HepG2 (cell line): ENCODE results near the gene AQP6. TPM values are rescaled to one million over a fixed set of nuclear protein-coding genes. Genes with fewer than 3 reads are reported as not detected.

Experiments used
- ATAC-seq: fragments of 200-7000 bp; cut with Tn5 transposase; 3 replicates; pipeline ENCODE4 v1.9.1; 2020; ENCODE audit warnings: mild to moderate bottlenecking, moderate library complexity
- BruUV-seq: library from RNA; stranded (reverse); fragments of 400-500 nt; replicated peaks from 2 replicates; lab custom pipeline; 2021; lab: Mats Ljungman, UMichigan
- CTCF ChIA-PET: fragments of 300-600 bp; formaldehyde crosslinking; extraction: SDS; loops from one replicate; lab custom pipeline; 2021; ENCODE audit warnings: low total read pairs, inconsistent platforms, low intra/inter-chr PET ratio; lab: Yijun Ruan, JAX
- POLR2A ChIA-PET: fragments of 350-600 bp; sonication (Branson Sonifier 250); formaldehyde crosslinking; loops from one replicate; lab custom pipeline; 2020; ENCODE audit warnings: antibody characterized with exemption, inconsistent platforms; lab: Yijun Ruan, JAX
- DNase-seq: peaks from one replicate; pipeline ENCODE4 v3.0.0-alpha.2; 2015; ENCODE audit warnings: low spot score
- FAIRE-seq: peaks from 3 replicates; lab custom pipeline; 2011; peaks lifted over from hg19 to GRCh38; lab: Jason Lieb, UNC
- H2AFZ ChIP-seq: one replicate; pipeline ENCODE4 v1.6.1; 2011; ENCODE audit warnings: low read length, inconsistent platforms
- H3K27ac ChIP-seq: fragments of 300-600 bp; 3 replicates; pipeline ENCODE4 v1.8.0; 2011; ENCODE audit warnings: mixed run types, mild to moderate bottlenecking, mixed read lengths, low read length, inconsistent platforms; ENCODE audit not compliant: insufficient read depth; ENCODE audit errors: extremely low read length
- H3K27me3 ChIP-seq, 2 experiments: fragments of 200-600 bp in 1 of 2; 2 replicates in 1 of 2; 3 replicates in 1 of 2; pipeline versions ENCODE4 v1.6.0 to v1.8.0; 2011; ENCODE audit warnings: low read length in 2 of 2, mild to moderate bottlenecking in 2 of 2, moderate library complexity in 2 of 2, inconsistent platforms in 1 of 2; ENCODE audit not compliant: insufficient read depth in 2 of 2, control insufficient read depth in 1 of 2
- H3K36me3 ChIP-seq, 2 experiments: fragments of 200-600 bp in 1 of 2; replicated peaks in 1 of 2; 2 replicates in 1 of 2; 3 replicates in 1 of 2; pipeline versions ENCODE4 v1.5.1 to v1.8.0; 2011; ENCODE audit warnings: low read length in 2 of 2, inconsistent platforms in 1 of 2; ENCODE audit not compliant: insufficient read depth in 2 of 2, control insufficient read depth in 1 of 2
- H3K4me1 ChIP-seq: 2 replicates; pipeline ENCODE4 v1.5.1; 2012; ENCODE audit warnings: low read length, inconsistent platforms; ENCODE audit not compliant: insufficient read depth
- H3K4me2 ChIP-seq: 2 replicates; pipeline ENCODE4 v1.6.0; 2011; ENCODE audit warnings: low read depth, low read length, inconsistent platforms
- H3K4me3 ChIP-seq, 3 experiments: fragments of 200-600 bp in 1 of 3; sonication (generic), shearing (Covaris generic) in 1 of 3; replicated peaks in 1 of 3; 2 replicates each; pipeline ENCODE4 v1.5.1; 2011 to 2016; ENCODE audit warnings: low read length in 3 of 3, inconsistent platforms in 2 of 3, low read depth in 2 of 3, mild to moderate bottlenecking in 2 of 3, control low read depth in 1 of 3, mixed read lengths in 1 of 3; ENCODE audit not compliant: insufficient read depth in 1 of 3
- H3K79me2 ChIP-seq: one replicate; pipeline ENCODE4 v1.6.1; 2011; ENCODE audit warnings: low read length, inconsistent platforms; ENCODE audit not compliant: insufficient read depth
- H3K9ac ChIP-seq: 2 replicates; pipeline ENCODE4 v1.6.0; 2011; ENCODE audit warnings: mild to moderate bottlenecking, low read depth, low read length, inconsistent platforms; ENCODE audit not compliant: insufficient read depth
- H3K9me3 ChIP-seq: 2 replicates; pipeline ENCODE4 v1.5.1; 2012; ENCODE audit warnings: mild to moderate bottlenecking, low read length
- H4K20me1 ChIP-seq: 2 replicates; pipeline ENCODE4 v1.6.0; 2011; ENCODE audit warnings: inconsistent platforms, mild to moderate bottlenecking, low read length, moderate library complexity; ENCODE audit not compliant: insufficient read depth
- ERF ChIP-seq: IDR thresholded peaks from 2 replicates; pipeline ENCODE4 v1.6.1; 2018; ENCODE audit warnings: missing biosample characterization, missing genetic modification reagents
- HMG20A ChIP-seq: IDR thresholded peaks from 2 replicates; pipeline ENCODE4 v1.6.1; 2016; ENCODE audit warnings: borderline replicate concordance
- HOXA3 ChIP-seq: sonication (generic); formaldehyde crosslinking; IDR thresholded peaks from 2 replicates; pipeline ENCODE4 v1.5.0; 2020; ENCODE audit warnings: missing genetic modification reagents
- IRF2 ChIP-seq: IDR thresholded peaks from 2 replicates; pipeline ENCODE4 v1.6.1; 2018; ENCODE audit warnings: missing genetic modification reagents, missing compliant biosample characterization
- KLF9 ChIP-seq: IDR thresholded peaks from 2 replicates; pipeline ENCODE4 v1.6.1; 2016; ENCODE audit warnings: low read depth
- MED1 ChIP-seq: sonication (generic); formaldehyde crosslinking; IDR thresholded peaks from 2 replicates; pipeline ENCODE4 v1.4.0; 2020; ENCODE audit warnings: missing genetic modification reagents
- POLR2A ChIP-seq, 2 experiments: IDR thresholded peaks; 2 replicates each; pipeline ENCODE4 v1.6.1; 2011; ENCODE audit warnings: low read depth in 2 of 2, low read length in 2 of 2, mild to moderate bottlenecking in 1 of 2, moderate library complexity in 1 of 2; ENCODE audit not compliant: insufficient read depth in 1 of 2
- RBFOX2 ChIP-seq: fragments of 200-400 bp; formaldehyde crosslinking; IDR thresholded peaks from 2 replicates; pipeline ENCODE4 v1.6.1; 2017; ENCODE audit warnings: low read depth, mild to moderate bottlenecking, low read length
- SCMH1 ChIP-seq: sonication (generic); formaldehyde crosslinking; IDR thresholded peaks from 2 replicates; pipeline ENCODE4 v1.9.0; 2021; ENCODE audit warnings: missing genetic modification reagents, mild to moderate bottlenecking, borderline replicate concordance
- SRY ChIP-seq: sonication (generic); formaldehyde crosslinking; IDR thresholded peaks from 2 replicates; pipeline ENCODE4 v1.8.0; 2022; ENCODE audit warnings: mild to moderate bottlenecking, missing genetic modification reagents
- ZC3H13 ChIP-seq: sonication (generic); formaldehyde crosslinking; IDR thresholded peaks from 2 replicates; pipeline ENCODE4 v1.8.1; 2023; ENCODE audit warnings: mild to moderate bottlenecking, missing genetic modification reagents, moderate library complexity
- ZFX ChIP-seq: sonication (generic); formaldehyde crosslinking; IDR thresholded peaks from 2 replicates; pipeline ENCODE4 v1.4.0; 2020; ENCODE audit warnings: mild to moderate bottlenecking, low read depth, missing genetic modification reagents, moderate library complexity
- ZNF331 ChIP-seq: sonication (generic); formaldehyde crosslinking; IDR thresholded peaks from 2 replicates; pipeline ENCODE4 v1.4.0; 2020; ENCODE audit warnings: missing genetic modification reagents
- ZNF33B ChIP-seq: sonication (generic); formaldehyde crosslinking; IDR thresholded peaks from 2 replicates; pipeline ENCODE4 v1.5.1; 2020; ENCODE audit warnings: mild to moderate bottlenecking, missing genetic modification reagents
- WGBS: methylation state at CpG from one replicate; pipeline ENCODE4 v1.1.6; 2017; ENCODE audit warnings: low lambda C conversion rate; 5-methylcytosine and 5-hydroxymethylcytosine counted together
- in situ Hi-C: cut with HindIII; loops from 2 replicates; pipeline ENCODE4 v1.10.0; 2017; ENCODE audit warnings: low pct_unique_long_range_greater_than_20kb; ENCODE audit not compliant: extremely low pct_ligation_motif_present
- intact Hi-C: fragments of 100-400 bp; cut with micrococcal nuclease; formaldehyde crosslinking; loops from one replicate; pipeline ENCODE4 v1.10.0; 2022; ENCODE audit not compliant: unreplicated experiment
- polyA plus RNA-seq, 8 experiments: library from polyadenylated mRNA; depleted of rRNA in 3 of 8; stranded (reverse) in 7 of 8; unstranded in 1 of 8; fragments of >200 nt; fragmentation: Illumina TruSeq in 4 of 8; extraction: Trizol in 4 of 8; gene quantifications; 2 replicates each; pipeline versions ENCODE4 v1.2.1 to v1.2.3, GENCODE V29; 2011 to 2016; ENCODE audit warnings: low read depth in 4 of 8, missing spikeins in 1 of 8, mixed read lengths in 1 of 8; ENCODE audit not compliant: insufficient read depth in 1 of 8
- total RNA-seq, 5 experiments: library from RNA; depleted of rRNA; stranded (reverse); fragments of >200 nt; fragmentation: Illumina TruSeq; extraction: Trizol; gene quantifications; 2 replicates each; pipeline ENCODE4 v1.2.3, GENCODE V29; 2016; ENCODE audit warnings: low read depth in 1 of 5
- TF ChIP-seq, protein P1 (sequence below), 2 experiments: sonication (generic) in 1 of 2; formaldehyde crosslinking in 1 of 2; IDR thresholded peaks; 2 replicates each; pipeline versions ENCODE4 v1.4.0 to v1.6.1; 2018 to 2020; ENCODE audit warnings: missing genetic modification reagents in 2 of 2, borderline replicate concordance in 1 of 2, low read depth in 1 of 2, mild to moderate bottlenecking in 1 of 2, missing biosample characterization in 1 of 2

The AQP6 gene
- total and polyA plus RNA-seq, 2 of the 13 experiments (the other 11 are each of a cell fraction or from before 2014, with no cell fraction given), result 0.32 to 1.3 TPM

- in situ Hi-C loops, result no loop called here
- Histone ChIP-seq H3K27me3 (no peaks in the 10 kb centered on the region; a peak in 1 of 5 replicates), H2AFZ (no peak overlapping the region), H3K9ac (peak overlapping the region; percentile 82), H3K4me2 (peak overlapping the region; percentile 76), H3K36me3 (no peaks in the 10 kb centered on the region), H3K4me3 (peak overlapping the region; percentile 72 to 100 (median 88)), H3K4me1 (peaks cover 60% of the 10 kb centered on the region), H4K20me1 (no peaks in the 10 kb centered on the region), H3K27ac (peak overlapping the region; percentile 64), H3K9me3 (no peaks in the 10 kb centered on the region), H3K79me2 (peaks cover 52% of the 10 kb centered on the region)
- WGBS, result 3% methylated on average over 9 of the region's 16 CpGs
- intact Hi-C loops, result loop anchor here (5.0 kb wide), 1 partner anchor 42 kb away; no protein-coding TSS in a partner anchor
- no peak for FAIRE-seq
- DNase-seq, result no peak
- TSS peak; percentile 62 for BruUV-seq
- TF ChIP-seq RBFOX2 (peak; percentile 11; the same call in 1 of the 2 replicates), ZFX (CRISPR knock-in tag) (peak; percentile 10; the same call in 1 of the 2 replicates), POLR2A (IDR thresholded peaks at IDR 0.05; ENCODE audit: insufficient read depth in 1 of 2, low read depth in 2 of 2, low read length in 2 of 2) (0 out of 4 replicates have a peak, but pooled peaks of 1 of the 2 experiments have one; percentile 29), IRF2 (no peak)
- CTCF ChIA-PET, result no interaction called here
- POLR2A ChIA-PET, result interaction anchor here (0.6 to 1.2 kb wide), 5 partner anchors 9 to 283 kb away, joined by 3 to 5 read pairs (median 4); partner anchors contain the start of genes COX14 and TMBIM6
- peak; percentile 66 for ATAC-seq
These were observed 52.0 kb downstream of the AQP6 start for GRCh38 chr12:50024805-50025186.

DNA sequence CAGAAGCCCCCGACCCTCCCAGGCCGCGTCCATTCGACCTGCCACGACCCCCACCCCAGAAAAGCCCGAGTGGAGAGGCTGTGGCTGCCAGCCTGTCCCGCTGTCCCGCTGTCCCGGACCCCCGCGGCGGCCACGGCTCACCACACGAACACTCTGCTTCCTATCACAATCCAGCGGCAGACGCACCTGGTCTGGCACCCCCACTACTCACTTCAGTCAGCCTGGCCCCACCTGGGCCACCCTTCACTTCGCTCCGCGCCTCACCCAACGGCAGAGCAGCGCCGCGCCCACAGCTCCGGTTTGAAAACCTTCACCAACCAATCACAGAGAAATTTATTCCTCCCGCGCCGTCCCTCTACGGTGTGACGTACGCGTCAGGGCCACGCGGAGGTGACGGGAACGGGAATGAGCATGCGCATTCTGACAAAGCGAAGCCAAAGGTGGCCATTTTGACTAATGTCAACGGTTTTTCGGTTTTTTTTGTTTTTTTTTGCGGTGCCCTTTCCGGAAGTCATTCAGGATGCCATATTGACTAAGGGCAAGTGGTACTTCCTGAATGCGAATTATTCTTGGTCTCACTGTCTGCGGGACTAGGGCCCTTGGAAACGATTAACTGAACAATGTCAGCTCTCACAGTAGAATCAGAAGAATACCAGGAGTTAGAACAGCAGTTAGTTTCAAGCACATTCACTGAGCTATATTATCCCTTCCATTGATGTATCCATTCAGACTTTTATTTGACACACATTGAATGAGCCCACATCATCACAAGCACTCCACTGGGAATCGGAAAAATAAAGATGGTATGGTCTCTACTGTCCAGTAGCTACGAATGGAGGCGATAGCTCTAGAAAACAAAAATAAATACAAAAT is 52.7 kb downstream of the AQP6 start, which contains the start of gene RACGAP1:
Gene RACGAP1, minus strand, starts transcription at position 308 of the 873 bp plus-strand sequence. CDS start 8,779 bp downstream, outside the sequence.
- FAIRE-seq, result peak; percentile 98
- POLR2A ChIA-PET, result interaction anchor here (0.6 to 1.2 kb wide), 7 partner anchors 9 to 284 kb away, joined by 3 to 5 read pairs (median 3); partner anchors contain the start of genes COX14, SMARCD1 and TMBIM6
- BruUV-seq, result no TSS peak
- TF ChIP-seq KLF9 (CRISPR knock-in tag) (0 out of 2 replicates have a peak, but pooled peaks have one; percentile 28), ZNF331 (CRISPR knock-in tag) (peak; percentile 46; the same call in 1 of the 2 replicates), MED1 (0 out of 2 replicates have a peak, but pooled peaks have one; percentile 38), HOXA3 (CRISPR knock-in tag) (peak; percentile 100), SRY (CRISPR knock-in tag) (no peak; the same call in 1 of the 2 replicates), HMG20A (CRISPR knock-in tag) (no peak), ZNF33B (CRISPR knock-in tag) (0 out of 2 replicates have a peak, but pooled peaks have one; percentile 42), SCMH1 (no peak), ERF (CRISPR knock-in tag) (peak; percentile 79), ZC3H13 (CRISPR knock-in tag) (peak; percentile 62; the same call in 1 of the 2 replicates)
- TF ChIP-seq, protein P1, sequence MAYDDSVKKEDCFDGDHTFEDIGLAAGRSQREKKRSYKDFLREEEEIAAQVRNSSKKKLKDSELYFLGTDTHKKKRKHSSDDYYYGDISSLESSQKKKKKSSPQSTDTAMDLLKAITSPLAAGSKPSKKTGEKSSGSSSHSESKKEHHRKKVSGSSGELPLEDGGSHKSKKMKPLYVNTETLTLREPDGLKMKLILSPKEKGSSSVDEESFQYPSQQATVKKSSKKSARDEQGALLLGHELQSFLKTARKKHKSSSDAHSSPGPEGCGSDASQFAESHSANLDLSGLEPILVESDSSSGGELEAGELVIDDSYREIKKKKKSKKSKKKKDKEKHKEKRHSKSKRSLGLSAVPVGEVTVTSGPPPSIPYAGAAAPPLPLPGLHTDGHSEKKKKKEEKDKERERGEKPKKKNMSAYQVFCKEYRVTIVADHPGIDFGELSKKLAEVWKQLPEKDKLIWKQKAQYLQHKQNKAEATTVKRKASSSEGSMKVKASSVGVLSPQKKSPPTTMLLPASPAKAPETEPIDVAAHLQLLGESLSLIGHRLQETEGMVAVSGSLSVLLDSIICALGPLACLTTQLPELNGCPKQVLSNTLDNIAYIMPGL (CRISPR knock-in tag; IDR thresholded peaks at IDR 0.05; ENCODE audit: borderline replicate concordance in 1 of 2, low read depth in 1 of 2), result peak in 1 of 2 experiments; percentile 50; a peak in 2 of 4 replicates

More for the DNA sequence above, 52.7 kb downstream of the AQP6 start, which contains the start of gene RACGAP1:
- Histone ChIP-seq H3K9me3 (no peaks in the 10 kb centered on the region), H3K79me2 (peaks cover 45% of the 10 kb centered on the region), H3K9ac (peak within 1 kb of the TSS; percentile 82), H3K36me3 (no peaks in the 10 kb centered on the region), H4K20me1 (no peaks in the 10 kb centered on the region), H3K4me3 (peak within 1 kb of the TSS; percentile 72 to 100 (median 88)), H3K4me2 (peak within 1 kb of the TSS; percentile 76), H3K27ac (peak within 1 kb of the TSS; percentile 64), H3K4me1 (peaks cover 61% of the 10 kb centered on the region), H3K27me3 (no peaks in the 10 kb centered on the region; a peak in 1 of 5 replicates), H2AFZ (peak within 1 kb of the TSS; percentile 75)
- DNase-seq (peak; percentile 97), ATAC-seq (peak; percentile 98)
- intact Hi-C loops, result no loop called here
- 7% methylated on average over 32 of the region's 47 CpGs for WGBS
- in situ Hi-C loops, result no loop called here
- CTCF ChIA-PET, result no interaction called here
